Measurements from ENCODE around the gene TMCO1. TPM values are rescaled to one million over a fixed set of nuclear protein-coding genes. Genes with fewer than 3 reads are reported as not detected.
"Not testable (repeated sequence)": the region's sequence is repeated elsewhere in the genome, so short reads cannot be mapped to it uniquely, and the experiment has no call there.

Gene TMCO1
- 100 to 1,000 TPM in 1 of 2 experiments, 10 to 100 TPM in 1; 82.9 to 102 TPM for total RNA-seq

- Mint-ChIP-seq H3K4me3 (peak within 1 kb of the TSS; percentile 93), H3K27ac (peak within 1 kb of the TSS; percentile 99), H3K36me3 (peaks cover 46% of the 10 kb centered on the region), H3K9me3 (ENCODE audit: low read depth) (no peaks in the 10 kb centered on the region), H3K4me1 (peaks cover 56% of the 10 kb centered on the region), H3K27me3 (no peaks in the 10 kb centered on the region)
- DNase-seq, result peak; percentile 98
- peak; percentile 99 for ATAC-seq
- CTCF ChIA-PET, result interaction anchor here (0.7 to 2.5 kb wide), 8 partner anchors 59 to 166 kb away, joined by 3 to 9 read pairs (median 6); partner anchors contain the start of gene ALDH9A1
These were observed at the start of gene TMCO1 for GRCh38 chr1:165768513-165769394. TMCO1 (minus strand) TSS chr1:165768868; CDS start chr1:165768751, 117 bp downstream.

- Mint-ChIP-seq H3K4me1 (no peaks in the 10 kb centered on the region), H3K4me3 (no peak overlapping the region), H3K27ac (no peak overlapping the region), H3K36me3 (no peaks in the 10 kb centered on the region), H3K9me3 (ENCODE audit: low read depth) (no peaks in the 10 kb centered on the region), H3K27me3 (peaks cover 3% of the 10 kb centered on the region)
- ATAC-seq (no peak), DNase-seq (no peak)
- CTCF ChIA-PET, result no interaction called here
These were observed 48.3 kb upstream of the TMCO1 start for GRCh38 chr1:165816826-165817497.

- Mint-ChIP-seq H3K36me3 (no peaks in the 10 kb centered on the region), H3K9me3 (ENCODE audit: low read depth) (no peaks in the 10 kb centered on the region), H3K27me3 (peaks cover 3% of the 10 kb centered on the region), H3K4me3 (no peak overlapping the region), H3K4me1 (no peaks in the 10 kb centered on the region), H3K27ac (no peak overlapping the region)
- DNase-seq, result no peak
- no peak for ATAC-seq
- CTCF ChIA-PET, result no interaction called here
These were observed 47.5 kb upstream of the TMCO1 start for GRCh38 chr1:165816157-165816556.

GRCh38 chr1:165815725-165816124, 47.1 kb upstream of the TMCO1 start:
- Mint-ChIP-seq H3K9me3 (ENCODE audit: low read depth) (no peaks in the 10 kb centered on the region), H3K4me3 (no peak overlapping the region), H3K27me3 (peaks cover 3% of the 10 kb centered on the region), H3K27ac (no peak overlapping the region), H3K36me3 (no peaks in the 10 kb centered on the region), H3K4me1 (no peaks in the 10 kb centered on the region)
- DNase-seq (no peak), ATAC-seq (no peak)
- CTCF ChIA-PET, result interaction anchor here (2.1 kb wide), 1 partner anchor 108 kb away, joined by 4 read pairs; no protein-coding TSS in a partner anchor

- Mint-ChIP-seq H3K36me3 (peaks cover 2% of the 10 kb centered on the region), H3K27ac (no peak overlapping the region), H3K9me3 (ENCODE audit: low read depth) (no peaks in the 10 kb centered on the region), H3K27me3 (peaks cover 22% of the 10 kb centered on the region), H3K4me1 (no peaks in the 10 kb centered on the region), H3K4me3 (no peak overlapping the region)
- DNase-seq, result no peak
- ATAC-seq, result no peak
- CTCF ChIA-PET, result interaction anchor here (1.2 kb wide), 1 partner anchor 107 kb away, joined by 4 read pairs; no protein-coding TSS in a partner anchor
These were observed 38.9 kb upstream of the TMCO1 start for GRCh38 chr1:165807613-165808012.

GRCh38 chr1:165804513-165804912, 35.8 kb upstream of the TMCO1 start:
- peaks cover 26% of the 10 kb centered on the region for H3K27me3 Mint-ChIP-seq
- H3K9me3 Mint-ChIP-seq (ENCODE audit: low read depth); CTCF ChIA-PET; H3K4me1 Mint-ChIP-seq; DNase-seq; H3K4me3 Mint-ChIP-seq; H3K27ac Mint-ChIP-seq; H3K36me3 Mint-ChIP-seq; ATAC-seq: not testable (repeated sequence)

GRCh38 chr1:165799387-165799786, 30.7 kb upstream of the TMCO1 start:
- ATAC-seq (no peak), DNase-seq (no peak)
- no peak overlapping the region for H3K4me3 Mint-ChIP-seq
- H3K9me3 Mint-ChIP-seq (ENCODE audit: low read depth), result peaks cover 3% of the 10 kb centered on the region
- CTCF ChIA-PET, result no interaction called here
- no peaks in the 10 kb centered on the region for H3K4me1 Mint-ChIP-seq
- peaks cover 32% of the 10 kb centered on the region for H3K27me3 Mint-ChIP-seq
- H3K27ac Mint-ChIP-seq, result no peak overlapping the region
- peaks cover 2% of the 10 kb centered on the region for H3K36me3 Mint-ChIP-seq

GRCh38 chr1:165795894-165796293, 27.2 kb upstream of the TMCO1 start:
- no peak for ATAC-seq
- no peak for DNase-seq
- Mint-ChIP-seq H3K36me3 (no peaks in the 10 kb centered on the region), H3K4me1 (no peaks in the 10 kb centered on the region), H3K4me3 (no peak overlapping the region), H3K9me3 (ENCODE audit: low read depth) (peaks cover 3% of the 10 kb centered on the region), H3K27me3 (peaks cover 32% of the 10 kb centered on the region), H3K27ac (no peak overlapping the region)
- CTCF ChIA-PET, result no interaction called here

GRCh38 chr1:165793951-165794350, 25.3 kb upstream of the TMCO1 start:
- CTCF ChIA-PET, result no interaction called here

GRCh38 chr1:165787741-165788140, 19.1 kb upstream of the TMCO1 start:
- H3K27ac Mint-ChIP-seq, result no peak overlapping the region
- ATAC-seq (no peak), DNase-seq (no peak)
- H3K9me3 Mint-ChIP-seq (ENCODE audit: low read depth), result peaks cover 3% of the 10 kb centered on the region
- H3K4me3 Mint-ChIP-seq, result no peak overlapping the region
- peaks cover 2% of the 10 kb centered on the region for H3K4me1 Mint-ChIP-seq
- CTCF ChIA-PET, result no interaction called here
- H3K36me3 Mint-ChIP-seq, result peaks cover 2% of the 10 kb centered on the region
- peaks cover 16% of the 10 kb centered on the region for H3K27me3 Mint-ChIP-seq

More at GRCh38 chr1:165793951-165794350, 25.3 kb upstream of the TMCO1 start:
- Mint-ChIP-seq H3K4me3 (no peak overlapping the region), H3K4me1 (no peaks in the 10 kb centered on the region), H3K27ac (no peak overlapping the region), H3K36me3 (no peaks in the 10 kb centered on the region), H3K27me3 (peaks cover 26% of the 10 kb centered on the region), H3K9me3 (ENCODE audit: low read depth) (no peaks in the 10 kb centered on the region)
- ATAC-seq (no peak), DNase-seq (no peak)

GRCh38 chr1:165783519-165783918, 14.9 kb upstream of the TMCO1 start:
- H3K4me1 Mint-ChIP-seq; H3K27ac Mint-ChIP-seq; ATAC-seq; H3K4me3 Mint-ChIP-seq; H3K9me3 Mint-ChIP-seq (ENCODE audit: low read depth); CTCF ChIA-PET; H3K36me3 Mint-ChIP-seq; DNase-seq: not testable (repeated sequence)
- peaks cover 14% of the 10 kb centered on the region for H3K27me3 Mint-ChIP-seq

GRCh38 chr1:165778197-165778596, 9.5 kb upstream of the TMCO1 start:
- H3K27ac Mint-ChIP-seq; ATAC-seq; H3K4me3 Mint-ChIP-seq; DNase-seq; H3K4me1 Mint-ChIP-seq; H3K36me3 Mint-ChIP-seq; H3K9me3 Mint-ChIP-seq (ENCODE audit: low read depth); CTCF ChIA-PET: not testable (repeated sequence)
- peaks cover 15% of the 10 kb centered on the region for H3K27me3 Mint-ChIP-seq

- Mint-ChIP-seq H3K27ac (no peak overlapping the region), H3K36me3 (peaks cover 16% of the 10 kb centered on the region), H3K27me3 (peaks cover under 1% of the 10 kb centered on the region), H3K4me3 (no peak overlapping the region), H3K9me3 (ENCODE audit: low read depth) (no peaks in the 10 kb centered on the region), H3K4me1 (peaks cover 18% of the 10 kb centered on the region)
- DNase-seq (no peak), ATAC-seq (no peak)
- CTCF ChIA-PET, result no interaction called here
These were observed 4.8 kb upstream of the TMCO1 start for GRCh38 chr1:165773324-165773965.
